Right atrium auricular region (tissue), 2 donors: ENCODE data around the gene FAS. TPM values are rescaled to one million over a fixed set of nuclear protein-coding genes. Genes with fewer than 3 reads are reported as not detected.
A peak's percentile ranks its signal among the peaks of the same experiment; 100 is the strongest.

Source experiments
- DNase-seq: peaks from one replicate; pipeline ENCODE4 v3.0.0-alpha.2; 2019; ENCODE audit warnings: low spot score
- H3K27ac ChIP-seq, 2 donors: fragments of 200-600 bp; sonication (generic); 1 replicate in 1 of 2; 2 replicates in 1 of 2; pipeline ENCODE4 v1.5.1; 2016 to 2019
- H3K27me3 ChIP-seq, 2 donors: fragments of 200-600 bp; sonication (generic); one replicate each; pipeline versions ENCODE4 v1.5.1 to v1.6.0; 2017 to 2019
- H3K36me3 ChIP-seq: fragments of 200-600 bp; sonication (generic); one replicate; pipeline ENCODE4 v1.5.1; 2016
- H3K4me1 ChIP-seq, 2 donors: fragments of 200-600 bp; sonication (generic); one replicate each; pipeline versions ENCODE4 v1.5.1 to v1.6.0; 2017 to 2019
- H3K4me3 ChIP-seq, 2 donors: fragments of 200-600 bp; sonication (generic); 1 replicate in 1 of 2; 2 replicates in 1 of 2; pipeline ENCODE4 v1.5.1; 2017 to 2019; ENCODE audit warnings: mild to moderate bottlenecking in 1 of 2, moderate library complexity in 1 of 2
- H3K9me3 ChIP-seq, 2 donors: fragments of 200-600 bp; sonication (generic); one replicate each; pipeline ENCODE4 v1.5.1; 2019
- total RNA-seq, 2 donors: library from RNA; depleted of rRNA; stranded (reverse); fragments of >200 nt; gene quantifications; one replicate each; pipeline ENCODE4 v1.1.0, GENCODE V29; 2016
- TF ChIP-seq, protein P1 (sequence below), 2 donors: fragments of 200-600 bp; sonication (generic); IDR thresholded peaks; one replicate each; pipeline ENCODE4 v1.5.1; 2019; ENCODE audit warnings: antibody characterized with exemption in 2 of 2

FAS gene
- total RNA-seq, 2 donors from 2014 or later, result 8.0 to 12.2 TPM

GRCh38 chr10:88992921-88993524 is 2.4 kb downstream of the FAS start:
- peak overlapping the region; percentile 91 to 94 for H3K27ac ChIP-seq

GRCh38 chr10:88994019-88994418 is 3.4 kb downstream of the FAS start:
- H3K27me3 ChIP-seq, result no peaks in the 10 kb centered on the region
- no peaks in the 10 kb centered on the region for H3K36me3 ChIP-seq
- H3K4me1 ChIP-seq, result peaks cover 0 to 26% of the 10 kb centered on the region in 2 donors
- TF ChIP-seq, protein P1, sequence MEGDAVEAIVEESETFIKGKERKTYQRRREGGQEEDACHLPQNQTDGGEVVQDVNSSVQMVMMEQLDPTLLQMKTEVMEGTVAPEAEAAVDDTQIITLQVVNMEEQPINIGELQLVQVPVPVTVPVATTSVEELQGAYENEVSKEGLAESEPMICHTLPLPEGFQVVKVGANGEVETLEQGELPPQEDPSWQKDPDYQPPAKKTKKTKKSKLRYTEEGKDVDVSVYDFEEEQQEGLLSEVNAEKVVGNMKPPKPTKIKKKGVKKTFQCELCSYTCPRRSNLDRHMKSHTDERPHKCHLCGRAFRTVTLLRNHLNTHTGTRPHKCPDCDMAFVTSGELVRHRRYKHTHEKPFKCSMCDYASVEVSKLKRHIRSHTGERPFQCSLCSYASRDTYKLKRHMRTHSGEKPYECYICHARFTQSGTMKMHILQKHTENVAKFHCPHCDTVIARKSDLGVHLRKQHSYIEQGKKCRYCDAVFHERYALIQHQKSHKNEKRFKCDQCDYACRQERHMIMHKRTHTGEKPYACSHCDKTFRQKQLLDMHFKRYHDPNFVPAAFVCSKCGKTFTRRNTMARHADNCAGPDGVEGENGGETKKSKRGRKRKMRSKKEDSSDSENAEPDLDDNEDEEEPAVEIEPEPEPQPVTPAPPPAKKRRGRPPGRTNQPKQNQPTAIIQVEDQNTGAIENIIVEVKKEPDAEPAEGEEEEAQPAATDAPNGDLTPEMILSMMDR (IDR thresholded peaks at IDR 0.05), result no peak
- H3K9me3 ChIP-seq, result no peaks in the 10 kb centered on the region
- DNase-seq, result no peak
- H3K27ac ChIP-seq, result peak overlapping the region; percentile 91 to 94
- H3K4me3 ChIP-seq, result peak overlapping the region in 1 of 2 donors; percentile 83

More at GRCh38 chr10:88992921-88993524, 2.4 kb downstream of the FAS start:
- TF ChIP-seq, protein P1 (IDR thresholded peaks at IDR 0.05), result no peak
- Histone ChIP-seq H3K27me3 (no peaks in the 10 kb centered on the region), H3K36me3 (no peaks in the 10 kb centered on the region), H3K4me3 (peak overlapping the region; percentile 83 to 91), H3K4me1 (peaks cover 0 to 26% of the 10 kb centered on the region in 2 donors), H3K9me3 (no peaks in the 10 kb centered on the region)
- no peak for DNase-seq

GRCh38 chr10:88995156-88995876 is 4.7 kb downstream of the FAS start:
- no peaks in the 10 kb centered on the region for H3K36me3 ChIP-seq
- H3K9me3 ChIP-seq, result no peaks in the 10 kb centered on the region
- no peaks in the 10 kb centered on the region for H3K27me3 ChIP-seq
- peak overlapping the region; percentile 17 to 29 for H3K27ac ChIP-seq
- TF ChIP-seq, protein P1 (IDR thresholded peaks at IDR 0.05), result no peak
- H3K4me3 ChIP-seq, result no peak overlapping the region
- no peak for DNase-seq
- peaks cover 0 to 26% of the 10 kb centered on the region in 2 donors for H3K4me1 ChIP-seq

DNA sequence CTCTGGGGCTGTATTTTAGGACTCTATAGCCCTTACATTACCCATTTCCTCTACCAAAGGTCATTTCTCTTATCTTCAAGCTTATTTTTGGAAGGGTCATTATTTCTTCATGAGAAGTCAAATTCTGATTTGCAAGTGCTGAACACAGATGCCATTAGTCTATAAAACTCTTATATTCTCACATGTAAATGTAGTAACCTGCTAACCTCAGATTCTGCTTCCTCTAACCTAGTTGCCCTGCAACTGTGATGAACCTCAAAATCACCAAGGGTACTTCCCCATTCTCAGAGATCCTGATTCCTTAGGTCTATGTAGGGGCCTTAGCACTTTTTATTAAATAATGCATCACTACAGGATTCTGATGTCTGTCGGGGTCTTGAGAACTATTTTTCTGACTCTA is 6.3 kb downstream of the FAS start:
- no peak overlapping the region for H3K4me3 ChIP-seq
- TF ChIP-seq, protein P1 (IDR thresholded peaks at IDR 0.05), result no peak
- no peaks in the 10 kb centered on the region for H3K27me3 ChIP-seq
- H3K4me1 ChIP-seq, result peaks cover 0 to 34% of the 10 kb centered on the region in 2 donors
- no peak for DNase-seq
- H3K36me3 ChIP-seq, result no peaks in the 10 kb centered on the region
- no peaks in the 10 kb centered on the region for H3K9me3 ChIP-seq
- peak overlapping the region in 1 of 2 donors; percentile 20 for H3K27ac ChIP-seq

GRCh38 chr10:88999625-89000024 is 9.0 kb downstream of the FAS start:
- Histone ChIP-seq H3K27ac (peak overlapping the region; percentile 38 to 43), H3K4me3 (peak overlapping the region in 1 of 2 donors; percentile 13), H3K9me3 (no peaks in the 10 kb centered on the region), H3K4me1 (peaks cover 0 to 31% of the 10 kb centered on the region in 2 donors), H3K27me3 (no peaks in the 10 kb centered on the region), H3K36me3 (no peaks in the 10 kb centered on the region)
- TF ChIP-seq, protein P1 (IDR thresholded peaks at IDR 0.05), result no peak
- DNase-seq, result no peak
